ENCODE results near the gene SMIM14.

DNA sequence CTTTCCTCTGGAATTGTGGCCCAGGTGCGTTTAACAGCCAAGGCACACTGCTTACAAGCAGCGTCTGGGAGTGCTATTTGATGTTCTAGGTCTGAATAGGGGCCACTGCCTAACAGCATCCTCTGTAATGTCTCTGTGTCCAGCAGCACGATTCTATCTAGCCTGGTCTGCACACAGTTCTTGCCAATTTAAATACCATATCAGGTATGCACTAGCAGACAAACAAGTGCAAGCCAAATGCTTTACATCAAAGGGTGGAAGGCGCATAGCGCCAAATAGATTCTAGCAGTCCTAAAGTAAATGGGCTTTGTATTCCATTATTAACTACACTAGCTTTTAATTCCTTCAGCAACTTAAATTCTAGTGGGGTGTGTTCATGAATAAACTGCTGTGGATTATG is 95.6 kb downstream of the SMIM14 start:
- TF ChIP-seq CTCF (conservative IDR thresholded peaks at IDR 0.05 in 1 of 2, IDR thresholded peaks at IDR 0.05 in 1 of 2; ENCODE audit: extremely low read depth in 1 of 2, insufficient read depth in 1 of 2, low read depth in 1 of 2, low read length in 2 of 2) (no peak), EZH2 (IDR thresholded peaks at IDR 0.05; ENCODE audit: borderline replicate concordance, low read length) (no peak)

All from mammary epithelial cell (primary cell).